Muscle of back (tissue), 11 donors: ENCODE data around the gene C6orf15. TPM values are rescaled to one million over a fixed set of nuclear protein-coding genes. Genes with fewer than 3 reads are reported as not detected.
"Not testable (repeated sequence)": the region's sequence is repeated elsewhere in the genome, so short reads cannot be mapped to it uniquely, and the experiment has no call there.

ENCODE experiments used
- DNase-seq, 3 donors: peaks; one replicate each; pipeline versions ENCODE4 v3.0.0 to v3.0.0-alpha.2; 2013
- polyA plus RNA-seq, 10 donors: library from polyadenylated mRNA; unstranded; fragments of 120-200 nt; gene quantifications; one replicate each; pipeline ENCODE4 v1.2.1, GENCODE V29; 2013; ENCODE audit not compliant: insufficient read length in 10 of 10

The C6orf15 gene
- polyA plus RNA-seq, 10 donors, result not detected

DNA sequence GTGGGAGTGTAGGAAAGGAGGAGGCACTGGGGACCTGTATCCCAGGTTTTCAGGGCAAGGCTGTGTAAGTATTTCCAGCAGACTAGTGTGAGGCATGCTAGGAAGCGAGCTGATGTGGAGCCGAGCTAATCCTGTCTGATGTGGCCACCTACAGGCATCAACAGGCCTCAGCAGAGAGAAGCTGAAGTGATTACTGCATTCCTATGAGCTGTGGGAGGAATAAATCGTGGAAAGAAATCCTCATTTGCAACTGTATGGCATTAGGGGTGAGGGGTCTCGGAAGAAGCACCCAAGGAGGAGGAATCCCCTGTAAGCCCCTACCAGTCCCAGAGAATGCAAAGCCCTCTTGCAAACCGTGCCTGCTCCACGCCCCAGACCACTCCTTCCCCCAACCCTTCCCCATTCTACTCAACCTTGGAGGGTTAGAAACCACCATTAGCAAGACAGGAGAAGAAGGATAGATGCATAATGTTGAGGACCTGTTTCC, 41.6 kb downstream of the C6orf15 start:
- peak; percentile 47 to 75 (median 55) for DNase-seq

DNA sequence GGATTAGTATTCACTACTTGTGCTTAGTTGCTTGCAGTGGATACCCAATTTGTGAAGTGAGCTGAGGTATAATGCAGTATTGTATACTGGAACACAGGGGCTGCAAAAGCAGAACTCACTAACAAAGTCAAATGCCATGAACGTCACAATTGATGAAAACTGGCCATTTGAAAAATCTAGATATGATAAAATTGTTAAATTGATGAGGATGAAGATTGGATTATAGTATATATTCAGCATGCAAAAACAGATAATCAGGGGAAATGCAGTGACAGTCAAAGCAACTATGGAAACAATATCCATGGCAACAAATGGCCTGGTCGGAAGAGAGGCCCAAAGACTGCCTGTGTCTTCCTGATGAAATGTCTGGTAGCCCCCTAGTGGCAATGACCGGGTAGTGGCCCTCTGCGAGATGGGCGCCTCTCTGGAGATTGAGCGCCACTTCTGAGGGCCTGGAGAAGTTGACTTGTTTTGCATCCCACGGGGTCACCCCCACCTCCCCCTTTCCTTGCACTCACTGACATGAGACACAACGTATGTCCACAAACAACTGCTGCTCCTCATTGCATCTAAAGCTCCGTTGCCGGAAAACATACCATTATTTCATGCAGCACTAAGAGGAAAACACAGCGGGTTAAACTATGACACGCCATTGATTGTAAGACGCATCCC, 43.6 kb downstream of the C6orf15 start:
- DNase-seq, result peak; percentile 62 to 81 (median 68)

DNA sequence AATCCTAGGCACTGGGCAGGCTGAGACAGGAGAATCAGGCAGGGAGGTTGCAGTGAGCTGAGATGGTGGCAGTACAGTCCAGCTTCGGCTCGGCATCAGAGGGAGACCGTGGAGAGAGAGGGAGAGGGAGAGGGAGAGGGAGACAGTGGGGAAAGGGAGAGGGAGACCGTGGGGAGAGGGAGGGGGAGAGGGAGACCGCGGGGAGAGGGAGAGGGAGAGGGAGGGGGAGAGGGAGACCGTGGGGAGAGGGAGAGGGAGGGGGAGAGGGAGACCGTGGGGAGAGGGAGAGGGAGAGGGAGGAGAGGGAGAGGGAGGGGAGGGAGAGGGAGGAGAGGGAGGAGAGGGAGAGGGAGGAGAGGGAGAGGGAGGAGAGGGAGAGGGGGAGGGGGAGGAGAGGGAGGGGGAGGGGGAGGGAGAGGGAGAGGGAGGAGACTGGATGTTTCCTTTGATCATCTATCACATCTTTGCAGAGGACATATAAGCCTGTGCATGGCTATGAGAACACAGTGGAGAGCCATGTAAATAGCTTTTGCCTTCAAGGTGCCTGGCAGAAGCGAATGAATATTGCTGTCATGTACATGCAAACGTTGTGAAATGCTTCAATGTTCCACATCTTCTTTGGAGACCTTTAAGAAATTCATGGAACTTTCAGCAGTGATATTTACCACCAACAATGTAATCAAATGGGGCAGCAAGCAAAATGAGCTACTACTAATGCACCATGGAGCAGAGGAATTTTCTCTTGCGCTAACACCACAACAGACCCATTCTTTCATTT, 44.3 kb downstream of the C6orf15 start:
- not testable (repeated sequence) for DNase-seq

DNA sequence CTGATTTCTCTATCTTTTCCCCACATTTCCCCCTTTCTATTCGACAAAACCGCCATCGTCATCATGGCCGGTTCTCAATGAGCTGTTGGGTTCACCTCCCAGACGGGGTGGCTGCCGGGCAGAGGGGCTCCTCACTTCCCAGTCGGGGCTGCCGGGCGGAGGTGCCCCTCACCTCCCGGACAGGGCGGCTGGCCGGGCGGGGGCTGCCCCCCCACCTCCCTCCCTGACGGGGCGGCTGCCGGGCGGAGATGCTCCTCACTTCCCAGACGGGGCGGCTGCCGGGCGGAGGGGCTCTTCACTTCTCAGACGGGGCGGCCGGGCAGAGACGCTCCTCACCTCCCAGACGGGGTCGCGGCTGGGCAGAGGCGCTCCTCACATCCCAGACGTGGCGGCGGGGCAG, 45.3 kb downstream of the C6orf15 start:
- not testable (repeated sequence) for DNase-seq

DNA sequence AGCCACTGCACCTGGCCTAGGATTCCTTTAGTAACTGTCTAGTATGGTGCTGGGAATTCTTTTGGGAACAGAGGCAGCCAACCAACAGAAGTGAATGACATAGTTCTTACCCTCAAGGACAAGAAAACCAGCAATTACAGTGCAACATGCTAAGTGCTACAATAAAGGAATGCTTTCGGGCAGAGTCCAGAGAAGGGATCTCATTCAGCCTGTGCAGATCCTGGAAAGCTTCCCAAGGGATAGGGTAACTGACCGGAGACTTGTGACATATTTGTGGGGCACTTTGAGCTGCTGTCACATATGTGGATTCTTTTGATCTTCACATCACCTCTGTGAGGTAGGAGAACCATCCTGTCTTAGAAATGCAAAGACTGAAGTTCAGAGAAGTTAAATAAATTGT, 46.8 kb downstream of the C6orf15 start:
- no peak for DNase-seq

DNA sequence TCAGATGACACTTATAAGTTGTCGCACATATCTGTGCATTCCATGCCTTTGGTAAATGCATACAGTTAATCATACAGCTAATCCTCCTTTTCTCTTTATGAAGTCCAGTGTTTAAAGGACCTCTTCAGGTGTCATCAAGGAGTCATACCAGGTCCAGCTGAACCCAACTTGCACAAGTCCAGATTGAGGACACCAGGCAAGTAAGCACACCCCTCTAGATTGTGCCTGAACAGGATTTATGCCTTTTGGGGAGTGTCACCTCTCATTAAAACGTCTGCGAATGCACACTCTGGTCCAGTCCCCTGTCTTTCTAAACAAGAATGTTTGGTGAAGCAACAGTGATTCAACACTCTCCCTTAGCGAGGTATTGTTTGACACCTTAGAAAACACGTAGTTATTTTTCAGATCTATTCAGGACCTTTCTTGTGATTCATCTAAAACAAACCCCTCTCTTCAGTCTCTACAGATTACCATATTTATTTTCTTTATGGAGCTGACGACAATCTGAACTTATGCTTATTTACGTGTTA, 48.4 kb downstream of the C6orf15 start:
- DNase-seq, result no peak

Other genes starting within 250 kb of the C6orf15 start
- 10 to 100 TPM; 44.6 to 78.1 (median 50.8) TPM for gene DDR1, start 228.1 kb downstream of the C6orf15 start, polyA plus RNA-seq
- 10 to 100 TPM; 18.8 to 29.7 (median 21.6) TPM for gene GTF2H4, start 204.4 kb downstream of the C6orf15 start, polyA plus RNA-seq
- gene VARS2, start 198.3 kb downstream of the C6orf15 start, polyA plus RNA-seq, result 10 to 100 TPM; 16.8 to 32.5 (median 25.2) TPM
- gene SFTA2, start 180.4 kb downstream of the C6orf15 start, polyA plus RNA-seq, result under 1 TPM in 1 of 10 donors, not detected in 9; 0.29 TPM
- gene MUCL3, start 171.6 kb downstream of the C6orf15 start, polyA plus RNA-seq, result under 1 TPM in 2 of 10 donors, not detected in 8; 0.04 to 0.05 TPM
- gene MUC21, start 128.9 kb downstream of the C6orf15 start, polyA plus RNA-seq, result not detected
- gene MUC22, start 102.1 kb downstream of the C6orf15 start, polyA plus RNA-seq, result 1 to 10 TPM in 1 of 10 donors, under 1 TPM in 1, not detected in 8; 0.04 to 1.2 TPM
- gene PSORS1C1, start 2.2 kb upstream of the C6orf15 start, polyA plus RNA-seq, result 1 to 10 TPM in 7 of 10 donors, under 1 TPM in 3; 0.12 to 2.1 (median 1.1) TPM
- gene CDSN, start 7.9 kb upstream of the C6orf15 start, polyA plus RNA-seq, result not detected
- gene PSORS1C2, start 26.5 kb upstream of the C6orf15 start, polyA plus RNA-seq, result under 1 TPM in 3 of 10 donors, not detected in 7; 0.14 to 0.27 (median 0.15) TPM
- 10 to 100 TPM; 11.0 to 18.4 (median 13.5) TPM for gene CCHCR1, start 45.2 kb upstream of the C6orf15 start, polyA plus RNA-seq
- 10 to 100 TPM in 9 of 10 donors, 1 to 10 TPM in 1; 9.2 to 18.9 (median 11.9) TPM for gene TCF19, start 46.0 kb upstream of the C6orf15 start, polyA plus RNA-seq
- gene POU5F1, start 58.1 kb upstream of the C6orf15 start, polyA plus RNA-seq, result 1 to 10 TPM in 3 of 10 donors, under 1 TPM in 6, not detected in 1; 0.41 to 3.4 (median 0.71) TPM
- gene HLA-C, start 159.5 kb upstream of the C6orf15 start, polyA plus RNA-seq, result 100 to 1,000 TPM in 1 of 10 donors, 10 to 100 TPM in 9; 38.7 to 119 (median 47.7) TPM
- 100 to 1,000 TPM; 114 to 299 (median 141) TPM for gene HLA-B, start 244.6 kb upstream of the C6orf15 start, polyA plus RNA-seq